GM23338 (cell line): Measurements from ENCODE around the gene ADIPOR2. TPM values are rescaled to one million over a fixed set of nuclear protein-coding genes. Genes with fewer than 3 reads are reported as not detected.

ENCODE experiments used
- ATAC-seq: fragments of 200-7000 bp; cut with Tn5 transposase; 3 replicates; pipeline ENCODE4 v1.9.1; 2020
- DNase-seq: peaks from one replicate; pipeline ENCODE4 v3.0.0-alpha.2; 2015; ENCODE audit warnings: low spot score
- H2AFZ ChIP-seq: fragments of 200-600 bp; sonication (generic); 2 replicates; pipeline ENCODE4 v1.8.0; 2016; ENCODE audit warnings: antibody characterized with exemption, mild to moderate bottlenecking, moderate library complexity
- H3F3A ChIP-seq: fragments of 200-600 bp; sonication (generic); replicated peaks from 2 replicates; pipeline ENCODE4 v1.8.0; 2017; ENCODE audit warnings: antibody characterized with exemption, mixed run types, low read depth
- H3K27ac ChIP-seq: fragments of 200-600 bp; sonication (generic); 2 replicates; pipeline ENCODE4 v1.6.1; 2016; ENCODE audit warnings: low read depth
- H3K27me3 ChIP-seq: fragments of 200-600 bp; sonication (generic); 2 replicates; pipeline ENCODE4 v1.8.0; 2016; ENCODE audit warnings: mild to moderate bottlenecking, mixed run types, moderate library complexity; ENCODE audit not compliant: insufficient read depth
- H3K36me3 ChIP-seq: fragments of 200-600 bp; sonication (generic); 2 replicates; pipeline ENCODE4 v1.8.0; 2016; ENCODE audit warnings: mild to moderate bottlenecking; ENCODE audit not compliant: insufficient read depth
- H3K4me1 ChIP-seq: fragments of 200-600 bp; sonication (generic); 2 replicates; pipeline ENCODE4 v1.8.0; 2016; ENCODE audit warnings: mild to moderate bottlenecking, moderate library complexity; ENCODE audit not compliant: insufficient read depth
- H3K4me2 ChIP-seq: fragments of 200-600 bp; sonication (generic); 2 replicates; pipeline ENCODE4 v1.7.1; 2017; ENCODE audit warnings: mixed run types
- H3K4me3 ChIP-seq: fragments of 200-600 bp; sonication (generic); 2 replicates; pipeline ENCODE4 v1.6.1; 2016; ENCODE audit warnings: mixed run types
- H3K79me2 ChIP-seq: fragments of 200-600 bp; sonication (generic); replicated peaks from 2 replicates; pipeline ENCODE4 v1.8.0; 2017; ENCODE audit warnings: mild to moderate bottlenecking; ENCODE audit not compliant: insufficient read depth
- H3K9me2 ChIP-seq: fragments of 200-600 bp; sonication (generic); 2 replicates; pipeline ENCODE4 v1.8.0; 2017; ENCODE audit not compliant: insufficient read depth
- H4K20me1 ChIP-seq: fragments of 200-600 bp; sonication (generic); replicated peaks from 2 replicates; pipeline ENCODE4 v1.8.0; 2017; ENCODE audit warnings: mild to moderate bottlenecking; ENCODE audit not compliant: insufficient read depth
- H3K27ac Mint-ChIP-seq: 2 replicates; pipeline ENCODE4 v1.8.0; 2020; ENCODE audit warnings: inconsistent platforms, mild to moderate bottlenecking, moderate library complexity, mixed read lengths
- H3K27me3 Mint-ChIP-seq: 3 replicates; pipeline ENCODE4 v1.8.0; 2022; ENCODE audit warnings: low read depth, mild to moderate bottlenecking, moderate library complexity, mixed read lengths, inconsistent platforms; ENCODE audit not compliant: insufficient read depth, poor library complexity
- H3K36me3 Mint-ChIP-seq: 3 replicates; pipeline ENCODE4 v1.8.0; 2021; ENCODE audit warnings: low read depth, mild to moderate bottlenecking, inconsistent platforms, moderate library complexity, mixed read lengths
- H3K4me1 Mint-ChIP-seq: 3 replicates; pipeline ENCODE4 v1.8.0; 2020; ENCODE audit warnings: mild to moderate bottlenecking, inconsistent platforms, mixed read lengths
- H3K4me3 Mint-ChIP-seq: 3 replicates; pipeline ENCODE4 v1.8.0; 2021; ENCODE audit warnings: moderate library complexity, mild to moderate bottlenecking, inconsistent platforms, mixed read lengths
- H3K9me3 Mint-ChIP-seq: 3 replicates; pipeline ENCODE4 v1.8.0; 2020; ENCODE audit warnings: moderate library complexity, mild to moderate bottlenecking, inconsistent platforms, mixed read lengths
- CREB1 ChIP-seq: fragments of 250-450 bp; sonication (Bioruptor Pico); IDR thresholded peaks from 2 replicates; pipeline ENCODE4 v1.5.0; 2020; ENCODE audit warnings: low read depth, mild to moderate bottlenecking, moderate library complexity
- ETS1 ChIP-seq: IDR thresholded peaks from 2 replicates; pipeline ENCODE4 v1.6.1; 2016; ENCODE audit warnings: antibody characterized with exemption
- EZH2 ChIP-seq: fragments of 200-600 bp; sonication (generic); IDR thresholded peaks from one replicate; pipeline ENCODE4 v1.8.0; 2017; ENCODE audit warnings: antibody characterized with exemption, mild to moderate bottlenecking, low read depth; ENCODE audit not compliant: unreplicated experiment
- EZH2phosphoT487 ChIP-seq: fragments of 200-600 bp; sonication (generic); IDR thresholded peaks from one replicate; pipeline ENCODE4 v1.8.1; 2018; ENCODE audit warnings: antibody characterized with exemption; ENCODE audit not compliant: unreplicated experiment
- JUNB ChIP-seq: IDR thresholded peaks from one replicate; pipeline ENCODE4 v1.6.1; 2016; ENCODE audit warnings: antibody characterized with exemption; ENCODE audit not compliant: unreplicated experiment
- NANOG ChIP-seq: IDR thresholded peaks from 2 replicates; pipeline ENCODE4 v1.6.1; 2016; ENCODE audit warnings: antibody characterized with exemption, borderline replicate concordance
- POLR2AphosphoS5 ChIP-seq: IDR thresholded peaks from 2 replicates; pipeline ENCODE4 v1.6.1; 2016; ENCODE audit warnings: antibody characterized with exemption, low read depth
- REST ChIP-seq: IDR thresholded peaks from one replicate; pipeline ENCODE4 v1.6.1; 2018; ENCODE audit warnings: antibody characterized with exemption; ENCODE audit not compliant: unreplicated experiment
- STAT1 ChIP-seq: IDR thresholded peaks from one replicate; pipeline ENCODE4 v1.6.1; 2016; ENCODE audit warnings: antibody characterized with exemption; ENCODE audit not compliant: unreplicated experiment
- ZNF331 ChIP-seq: fragments of 250-450 bp; sonication (Bioruptor Pico); IDR thresholded peaks from 2 replicates; pipeline ENCODE4 v1.5.0; 2020; ENCODE audit warnings: low read depth, mild to moderate bottlenecking, moderate library complexity
- polyA plus RNA-seq: library from polyadenylated mRNA; unstranded; fragments of >200 nt; fragmentation: Nextera tagmentation; extraction: Ambion mirVana; gene quantifications from 2 replicates; pipeline ENCODE4 v1.2.1, GENCODE V29; 2016
- total RNA-seq: library from RNA; depleted of rRNA; stranded (reverse); fragments of >200 nt; shearing (Covaris generic); gene quantifications from 2 replicates; pipeline ENCODE4 v1.2.3, GENCODE V29; 2014
- TF ChIP-seq, protein P1 (sequence below): fragments of 250-450 bp; sonication (Bioruptor Pico); IDR thresholded peaks from 2 replicates; pipeline ENCODE4 v1.5.0; 2020; ENCODE audit warnings: mild to moderate bottlenecking, moderate library complexity
- TF ChIP-seq, protein P2 (sequence below), 2 experiments: fragments of 200-600 bp in 1 of 2; sonication (generic) in 1 of 2; conservative IDR thresholded peaks; 2 replicates each; pipeline versions ENCODE4 v1.5.1 to v1.6.1; 2016 to 2017; ENCODE audit warnings: antibody characterized with exemption in 2 of 2, low read depth in 2 of 2, mild to moderate bottlenecking in 2 of 2, moderate library complexity in 1 of 2

Gene ADIPOR2
- total and polyA plus RNA-seq, 2 experiments from 2014 or later: 11.7 to 36.2 TPM

GRCh38 chr12:1670358-1671268 is 20.3 kb upstream of the ADIPOR2 start:
- no peak overlapping the region for H3K4me2 ChIP-seq
- H2AFZ ChIP-seq: peak overlapping the region; percentile 47; the same call in 1 of the 2 replicates
- no peaks in the 10 kb centered on the region for H4K20me1 ChIP-seq
- H3K27ac ChIP-seq: no peak overlapping the region
- Mint-ChIP-seq H3K27me3 (peaks cover 9% of the 10 kb centered on the region), H3K9me3 (no peaks in the 10 kb centered on the region), H3K36me3 (no peaks in the 10 kb centered on the region), H3K4me3 (no peak overlapping the region), H3K27ac (no peak overlapping the region), H3K4me1 (peaks cover 4% of the 10 kb centered on the region; the same call in 1 of the 3 replicates)
- no peaks in the 10 kb centered on the region for H3K36me3 ChIP-seq
- DNase-seq (no peak), ATAC-seq (no peak)
- H3K79me2 ChIP-seq: no peaks in the 10 kb centered on the region
- H3F3A ChIP-seq: no peaks in the 10 kb centered on the region
- TF ChIP-seq, protein P1, sequence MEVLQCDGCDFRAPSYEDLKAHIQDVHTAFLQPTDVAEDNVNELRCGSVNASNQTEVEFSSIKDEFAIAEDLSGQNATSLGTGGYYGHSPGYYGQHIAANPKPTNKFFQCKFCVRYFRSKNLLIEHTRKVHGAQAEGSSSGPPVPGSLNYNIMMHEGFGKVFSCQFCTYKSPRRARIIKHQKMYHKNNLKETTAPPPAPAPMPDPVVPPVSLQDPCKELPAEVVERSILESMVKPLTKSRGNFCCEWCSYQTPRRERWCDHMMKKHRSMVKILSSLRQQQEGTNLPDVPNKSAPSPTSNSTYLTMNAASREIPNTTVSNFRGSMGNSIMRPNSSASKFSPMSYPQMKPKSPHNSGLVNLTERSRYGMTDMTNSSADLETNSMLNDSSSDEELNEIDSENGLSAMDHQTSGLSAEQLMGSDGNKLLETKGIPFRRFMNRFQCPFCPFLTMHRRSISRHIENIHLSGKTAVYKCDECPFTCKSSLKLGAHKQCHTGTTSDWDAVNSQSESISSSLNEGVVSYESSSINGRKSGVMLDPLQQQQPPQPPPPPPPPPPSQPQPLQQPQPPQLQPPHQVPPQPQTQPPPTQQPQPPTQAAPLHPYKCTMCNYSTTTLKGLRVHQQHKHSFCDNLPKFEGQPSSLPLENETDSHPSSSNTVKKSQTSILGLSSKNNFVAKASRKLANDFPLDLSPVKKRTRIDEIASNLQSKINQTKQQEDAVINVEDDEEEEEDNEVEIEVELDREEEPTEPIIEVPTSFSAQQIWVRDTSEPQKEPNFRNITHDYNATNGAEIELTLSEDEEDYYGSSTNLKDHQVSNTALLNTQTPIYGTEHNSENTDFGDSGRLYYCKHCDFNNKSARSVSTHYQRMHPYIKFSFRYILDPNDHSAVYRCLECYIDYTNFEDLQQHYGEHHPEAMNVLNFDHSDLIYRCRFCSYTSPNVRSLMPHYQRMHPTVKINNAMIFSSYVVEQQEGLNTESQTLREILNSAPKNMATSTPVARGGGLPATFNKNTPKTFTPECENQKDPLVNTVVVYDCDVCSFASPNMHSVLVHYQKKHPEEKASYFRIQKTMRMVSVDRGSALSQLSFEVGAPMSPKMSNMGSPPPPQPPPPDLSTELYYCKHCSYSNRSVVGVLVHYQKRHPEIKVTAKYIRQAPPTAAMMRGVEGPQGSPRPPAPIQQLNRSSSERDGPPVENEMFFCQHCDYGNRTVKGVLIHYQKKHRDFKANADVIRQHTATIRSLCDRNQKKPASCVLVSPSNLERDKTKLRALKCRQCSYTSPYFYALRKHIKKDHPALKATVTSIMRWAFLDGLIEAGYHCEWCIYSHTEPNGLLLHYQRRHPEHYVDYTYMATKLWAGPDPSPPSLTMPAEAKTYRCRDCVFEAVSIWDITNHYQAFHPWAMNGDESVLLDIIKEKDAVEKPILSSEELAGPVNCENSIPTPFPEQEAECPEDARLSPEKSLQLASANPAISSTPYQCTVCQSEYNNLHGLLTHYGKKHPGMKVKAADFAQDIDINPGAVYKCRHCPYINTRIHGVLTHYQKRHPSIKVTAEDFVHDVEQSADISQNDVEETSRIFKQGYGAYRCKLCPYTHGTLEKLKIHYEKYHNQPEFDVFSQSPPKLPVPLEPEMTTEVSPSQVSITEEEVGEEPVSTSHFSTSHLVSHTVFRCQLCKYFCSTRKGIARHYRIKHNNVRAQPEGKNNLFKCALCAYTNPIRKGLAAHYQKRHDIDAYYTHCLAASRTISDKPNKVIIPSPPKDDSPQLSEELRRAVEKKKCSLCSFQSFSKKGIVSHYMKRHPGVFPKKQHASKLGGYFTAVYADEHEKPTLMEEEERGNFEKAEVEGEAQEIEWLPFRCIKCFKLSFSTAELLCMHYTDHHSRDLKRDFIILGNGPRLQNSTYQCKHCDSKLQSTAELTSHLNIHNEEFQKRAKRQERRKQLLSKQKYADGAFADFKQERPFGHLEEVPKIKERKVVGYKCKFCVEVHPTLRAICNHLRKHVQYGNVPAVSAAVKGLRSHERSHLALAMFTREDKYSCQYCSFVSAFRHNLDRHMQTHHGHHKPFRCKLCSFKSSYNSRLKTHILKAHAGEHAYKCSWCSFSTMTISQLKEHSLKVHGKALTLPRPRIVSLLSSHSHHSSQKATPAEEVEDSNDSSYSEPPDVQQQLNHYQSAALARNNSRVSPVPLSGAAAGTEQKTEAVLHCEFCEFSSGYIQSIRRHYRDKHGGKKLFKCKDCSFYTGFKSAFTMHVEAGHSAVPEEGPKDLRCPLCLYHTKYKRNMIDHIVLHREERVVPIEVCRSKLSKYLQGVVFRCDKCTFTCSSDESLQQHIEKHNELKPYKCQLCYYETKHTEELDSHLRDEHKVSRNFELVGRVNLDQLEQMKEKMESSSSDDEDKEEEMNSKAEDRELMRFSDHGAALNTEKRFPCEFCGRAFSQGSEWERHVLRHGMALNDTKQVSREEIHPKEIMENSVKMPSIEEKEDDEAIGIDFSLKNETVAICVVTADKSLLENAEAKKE (CRISPR knock-in tag): no peak
- no peak for TF ChIP-seq STAT1
- no peak for TF ChIP-seq EZH2
- no peak for TF ChIP-seq ZNF331 (CRISPR knock-in tag)
- TF ChIP-seq NANOG: no peak
- TF ChIP-seq, protein P2, sequence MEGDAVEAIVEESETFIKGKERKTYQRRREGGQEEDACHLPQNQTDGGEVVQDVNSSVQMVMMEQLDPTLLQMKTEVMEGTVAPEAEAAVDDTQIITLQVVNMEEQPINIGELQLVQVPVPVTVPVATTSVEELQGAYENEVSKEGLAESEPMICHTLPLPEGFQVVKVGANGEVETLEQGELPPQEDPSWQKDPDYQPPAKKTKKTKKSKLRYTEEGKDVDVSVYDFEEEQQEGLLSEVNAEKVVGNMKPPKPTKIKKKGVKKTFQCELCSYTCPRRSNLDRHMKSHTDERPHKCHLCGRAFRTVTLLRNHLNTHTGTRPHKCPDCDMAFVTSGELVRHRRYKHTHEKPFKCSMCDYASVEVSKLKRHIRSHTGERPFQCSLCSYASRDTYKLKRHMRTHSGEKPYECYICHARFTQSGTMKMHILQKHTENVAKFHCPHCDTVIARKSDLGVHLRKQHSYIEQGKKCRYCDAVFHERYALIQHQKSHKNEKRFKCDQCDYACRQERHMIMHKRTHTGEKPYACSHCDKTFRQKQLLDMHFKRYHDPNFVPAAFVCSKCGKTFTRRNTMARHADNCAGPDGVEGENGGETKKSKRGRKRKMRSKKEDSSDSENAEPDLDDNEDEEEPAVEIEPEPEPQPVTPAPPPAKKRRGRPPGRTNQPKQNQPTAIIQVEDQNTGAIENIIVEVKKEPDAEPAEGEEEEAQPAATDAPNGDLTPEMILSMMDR (conservative IDR thresholded peaks at IDR 0.05; ENCODE audit: low read depth in 2 of 2): no peak
- TF ChIP-seq JUNB: no peak
- TF ChIP-seq POLR2AphosphoS5: no peak
- TF ChIP-seq ETS1: no peak
- TF ChIP-seq CREB1 (CRISPR knock-in tag): no peak
- TF ChIP-seq REST: no peak
- no peak for TF ChIP-seq EZH2phosphoT487
- H3K27me3 ChIP-seq: no peaks in the 10 kb centered on the region
- no peaks in the 10 kb centered on the region for H3K4me1 ChIP-seq
- H3K9me2 ChIP-seq: no peaks in the 10 kb centered on the region
- H3K4me3 ChIP-seq: no peak overlapping the region
